Activated CD4-positive, alpha-beta memory T cell treated with anti-CD3 and anti-CD28 coated beads for 36 hours (primary cell): Measurements from ENCODE around the gene C1orf174. TPM values are rescaled to one million over a fixed set of nuclear protein-coding genes. Genes with fewer than 3 reads are reported as not detected.

Source experiments
- CTCF ChIA-PET: fragments of 350-600 bp; sonication (Branson Sonifier 250); formaldehyde crosslinking; loops from one replicate; lab custom pipeline; 2021; ENCODE audit warnings: antibody characterized with exemption, inconsistent platforms; lab: Charles Lee
- POLR2A ChIA-PET: fragments of 350-600 bp; sonication (Branson Sonifier 250); formaldehyde crosslinking; loops from one replicate; lab custom pipeline; 2021; ENCODE audit warnings: antibody characterized with exemption; lab: Charles Lee
- DNase-seq: peaks from one replicate; pipeline ENCODE4 v3.0.0-alpha.2; 2020
- H3K27ac Mint-ChIP-seq: one replicate; pipeline ENCODE4 v1.8.0; 2021; ENCODE audit warnings: mixed read lengths
- H3K27me3 Mint-ChIP-seq: one replicate; pipeline ENCODE4 v1.8.0; 2021; ENCODE audit warnings: mixed read lengths
- H3K36me3 Mint-ChIP-seq: one replicate; pipeline ENCODE4 v1.8.0; 2021; ENCODE audit warnings: mixed read lengths
- H3K4me1 Mint-ChIP-seq: one replicate; pipeline ENCODE4 v1.8.0; 2021; ENCODE audit warnings: low read depth, mixed read lengths
- H3K4me3 Mint-ChIP-seq: one replicate; pipeline ENCODE4 v1.8.0; 2021; ENCODE audit warnings: mild to moderate bottlenecking, mixed read lengths
- H3K9me3 Mint-ChIP-seq: one replicate; pipeline ENCODE4 v1.8.0; 2021; ENCODE audit warnings: mixed read lengths
- intact Hi-C: fragments of 100-400 bp; cut with micrococcal nuclease; formaldehyde crosslinking; loops from one replicate; pipeline ENCODE4 v1.15.1; 2023
- total RNA-seq, 2 experiments: library from RNA; stranded (reverse); gene quantifications; one replicate each; pipeline ENCODE4 v1.2.3, GENCODE V29; 2021

Gene C1orf174
- total RNA-seq, 2 experiments from 2014 or later = 32.8 to 33.5 TPM

DNA sequence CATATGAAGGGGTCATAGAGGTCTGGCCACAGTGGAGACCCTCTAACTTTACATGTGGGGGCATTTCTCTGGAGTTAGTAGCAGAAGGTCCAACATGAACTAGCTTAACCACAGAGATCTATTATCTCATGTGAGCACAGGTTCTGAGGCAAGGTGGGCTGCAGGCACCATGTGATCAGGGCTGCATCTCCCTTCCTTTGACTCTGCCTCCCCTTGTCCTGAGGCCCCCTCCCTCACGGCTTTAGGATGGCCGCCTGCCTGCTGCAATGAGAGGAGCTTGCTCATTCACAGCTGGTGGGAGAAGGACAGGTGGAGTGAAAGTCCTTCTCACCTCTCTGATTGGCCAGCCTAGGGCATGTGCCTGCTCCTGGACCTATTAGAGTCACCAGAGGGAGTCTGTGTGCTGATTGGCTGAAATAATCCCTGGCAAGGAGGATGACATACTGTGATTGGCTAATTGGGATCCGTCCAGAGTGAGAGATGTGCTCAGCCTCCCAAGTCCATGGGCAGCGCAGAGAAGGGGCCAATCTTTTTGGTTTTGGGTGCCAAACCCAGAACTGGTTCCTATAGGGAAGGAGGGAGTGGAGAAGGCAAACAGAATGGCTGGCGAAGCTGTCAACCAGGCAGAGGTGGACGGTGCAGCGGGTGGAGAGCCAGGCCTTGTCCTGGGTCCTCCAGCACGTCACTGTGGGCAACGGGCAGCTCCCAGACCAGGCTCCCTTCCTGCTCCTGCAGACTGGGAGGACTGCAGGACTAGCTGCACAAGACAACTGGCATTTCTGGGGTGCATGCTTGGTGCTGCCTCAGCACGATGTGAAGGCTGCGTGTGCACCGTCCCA, 39.4 kb upstream of the C1orf174 start:
- peaks cover 18% of the 10 kb centered on the region for H3K27me3 Mint-ChIP-seq
- peaks cover 14% of the 10 kb centered on the region for H3K9me3 Mint-ChIP-seq
- ChIA-PET CTCF (no interaction called here), POLR2A (no interaction called here)
- DNase-seq = no peak
- H3K36me3 Mint-ChIP-seq = peaks cover 9% of the 10 kb centered on the region
- no peak overlapping the region for H3K27ac Mint-ChIP-seq
- intact Hi-C loops = no loop called here
- H3K4me3 Mint-ChIP-seq = no peak overlapping the region
- H3K4me1 Mint-ChIP-seq = no peaks in the 10 kb centered on the region

DNA sequence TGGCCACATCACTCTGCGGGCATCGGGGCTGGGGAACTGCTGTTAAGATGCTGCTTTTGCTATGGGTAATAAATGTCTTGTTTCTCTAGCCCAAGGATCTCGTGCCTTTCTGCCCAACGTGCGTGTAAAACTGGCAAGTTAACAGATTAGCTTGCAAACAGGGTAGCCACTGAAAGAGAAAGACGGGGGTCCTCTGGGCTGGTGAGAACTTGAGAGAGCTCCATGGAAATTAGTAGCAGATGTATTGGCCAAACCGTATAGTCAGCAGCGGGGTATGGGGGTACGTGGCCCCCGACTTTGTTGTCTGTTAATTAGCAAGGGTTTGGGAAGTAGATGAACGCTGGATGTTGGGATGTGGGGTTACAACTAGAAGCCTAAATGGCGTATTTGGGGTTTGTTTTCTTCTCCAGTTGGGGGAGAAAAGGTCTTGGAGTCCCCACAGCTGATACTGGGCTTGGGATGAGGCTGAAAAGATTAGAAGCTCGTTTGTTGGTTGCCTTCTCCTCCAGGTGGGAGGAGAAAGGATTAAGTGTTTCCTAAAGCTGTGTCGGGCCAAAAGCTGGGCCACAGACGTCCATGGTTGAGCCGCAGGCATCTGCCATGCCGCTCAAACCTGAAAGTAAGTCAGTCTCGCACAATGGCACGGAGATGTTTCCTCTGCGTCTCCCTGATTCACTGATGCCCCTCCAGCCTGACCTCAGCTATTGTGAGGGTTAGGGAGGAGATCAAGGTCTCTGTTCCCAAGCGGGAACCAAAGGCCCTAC, 32.3 kb upstream of the C1orf174 start:
- H3K27me3 Mint-ChIP-seq = peaks cover 11% of the 10 kb centered on the region
- peaks cover 4% of the 10 kb centered on the region for H3K36me3 Mint-ChIP-seq
- H3K4me3 Mint-ChIP-seq = no peak overlapping the region
- no peaks in the 10 kb centered on the region for H3K4me1 Mint-ChIP-seq
- POLR2A ChIA-PET = no interaction called here
- intact Hi-C loops = no loop called here
- DNase-seq = no peak
- CTCF ChIA-PET = no interaction called here
- peaks cover 13% of the 10 kb centered on the region for H3K9me3 Mint-ChIP-seq
- no peak overlapping the region for H3K27ac Mint-ChIP-seq

DNA sequence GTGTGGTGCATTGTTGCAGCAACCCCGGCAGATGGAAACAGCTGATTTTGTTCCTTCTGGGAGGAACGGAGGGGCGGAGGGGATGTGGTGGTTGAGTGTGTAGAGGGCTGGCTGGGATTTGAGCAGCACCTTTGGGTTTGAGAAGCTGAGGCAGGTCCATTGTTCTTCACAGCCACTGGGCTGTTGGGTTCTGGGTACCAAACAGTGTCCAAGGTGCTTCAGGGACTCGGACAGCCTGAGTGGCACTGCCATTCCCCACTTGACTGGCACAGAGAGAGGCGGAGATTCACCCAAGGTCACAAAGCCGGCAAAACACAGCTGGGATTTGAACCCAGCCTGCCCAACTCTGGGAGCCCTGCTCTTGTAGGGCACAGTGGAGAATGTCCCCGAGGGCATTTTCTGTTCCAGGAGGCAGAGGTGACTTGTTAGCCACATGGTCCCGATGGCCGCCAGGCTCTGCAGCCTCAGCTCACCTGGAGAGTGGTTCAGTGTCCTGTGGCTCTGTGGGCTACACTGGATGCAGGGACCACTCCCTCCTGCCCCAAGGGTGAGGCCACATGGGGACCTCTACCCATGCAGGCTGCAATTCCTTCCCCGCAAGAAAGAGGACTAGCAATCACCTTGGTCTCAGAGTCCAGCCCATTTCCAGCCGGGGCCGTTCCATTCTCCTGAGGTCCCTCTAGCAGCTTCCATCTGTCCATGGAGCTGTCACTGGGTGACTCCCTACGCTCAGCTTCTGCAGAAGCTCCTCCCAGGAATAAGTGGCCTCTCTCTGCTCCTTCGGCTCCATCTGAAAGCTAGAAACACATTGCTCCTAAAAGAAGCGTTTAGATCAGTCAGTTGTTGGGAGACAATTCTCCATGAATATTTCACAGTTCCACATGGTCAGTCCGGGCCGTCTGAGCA, 31.2 kb upstream of the C1orf174 start:
- H3K36me3 Mint-ChIP-seq = no peaks in the 10 kb centered on the region
- H3K27ac Mint-ChIP-seq = no peak overlapping the region
- POLR2A ChIA-PET = no interaction called here
- no peak for DNase-seq
- no peaks in the 10 kb centered on the region for H3K4me1 Mint-ChIP-seq
- H3K9me3 Mint-ChIP-seq = peaks cover 6% of the 10 kb centered on the region
- CTCF ChIA-PET = no interaction called here
- H3K27me3 Mint-ChIP-seq = peaks cover 12% of the 10 kb centered on the region
- H3K4me3 Mint-ChIP-seq = no peak overlapping the region
- intact Hi-C loops = no loop called here

DNA sequence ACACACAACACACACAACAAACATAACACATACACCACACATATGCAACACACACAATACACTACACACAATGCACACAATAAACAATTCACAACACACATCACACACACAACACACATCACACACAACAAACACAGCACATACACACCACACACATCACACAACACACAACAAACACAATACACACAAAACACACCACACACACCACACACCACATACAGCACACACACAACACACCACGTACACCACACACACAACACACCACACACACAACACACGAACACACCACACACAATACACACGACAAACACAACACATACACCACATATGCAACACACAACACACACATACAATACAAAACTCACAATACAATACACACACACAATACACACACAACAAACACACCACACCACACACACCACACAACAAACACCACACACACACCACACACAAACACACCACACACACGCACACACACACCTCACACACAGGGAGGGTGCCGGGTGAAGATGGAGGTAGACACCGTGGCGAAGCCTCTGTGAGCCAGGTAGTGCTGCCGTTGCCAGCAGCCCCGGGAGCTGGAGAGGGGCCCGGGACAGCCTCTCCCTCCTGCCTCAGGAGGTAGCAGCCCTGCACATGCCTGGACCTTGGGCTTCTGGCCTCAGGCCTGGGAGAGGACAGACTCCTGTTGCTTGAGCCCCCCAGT, 30.4 kb upstream of the C1orf174 start:
- DNase-seq = no peak
- intact Hi-C loops = no loop called here
- H3K4me3 Mint-ChIP-seq = no peak overlapping the region
- H3K4me1 Mint-ChIP-seq = no peaks in the 10 kb centered on the region
- H3K36me3 Mint-ChIP-seq = no peaks in the 10 kb centered on the region
- peaks cover 6% of the 10 kb centered on the region for H3K9me3 Mint-ChIP-seq
- H3K27ac Mint-ChIP-seq = no peak overlapping the region
- POLR2A ChIA-PET = no interaction called here
- CTCF ChIA-PET = no interaction called here
- H3K27me3 Mint-ChIP-seq = peaks cover 17% of the 10 kb centered on the region

DNA sequence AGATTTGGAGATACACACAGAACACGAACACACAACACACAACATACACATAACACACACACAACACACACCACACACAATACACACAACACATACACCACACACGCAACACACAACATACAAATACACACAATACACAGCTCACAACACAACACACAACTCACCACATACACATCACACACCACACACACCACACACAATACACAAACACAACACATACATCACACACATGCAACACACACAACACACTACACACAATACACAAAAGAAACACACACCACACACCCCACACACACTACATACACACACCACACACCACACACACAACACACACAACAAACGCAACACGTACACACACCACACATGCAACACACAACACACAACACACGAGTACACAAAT, 29.1 kb upstream of the C1orf174 start:
- H3K9me3 Mint-ChIP-seq = peaks cover 6% of the 10 kb centered on the region
- H3K27me3 Mint-ChIP-seq = peaks cover 8% of the 10 kb centered on the region
- no peak overlapping the region for H3K4me3 Mint-ChIP-seq
- H3K27ac Mint-ChIP-seq = no peak overlapping the region
- POLR2A ChIA-PET = no interaction called here
- CTCF ChIA-PET = no interaction called here
- no peaks in the 10 kb centered on the region for H3K36me3 Mint-ChIP-seq
- no peak for DNase-seq
- H3K4me1 Mint-ChIP-seq = no peaks in the 10 kb centered on the region
- intact Hi-C loops = no loop called here

DNA sequence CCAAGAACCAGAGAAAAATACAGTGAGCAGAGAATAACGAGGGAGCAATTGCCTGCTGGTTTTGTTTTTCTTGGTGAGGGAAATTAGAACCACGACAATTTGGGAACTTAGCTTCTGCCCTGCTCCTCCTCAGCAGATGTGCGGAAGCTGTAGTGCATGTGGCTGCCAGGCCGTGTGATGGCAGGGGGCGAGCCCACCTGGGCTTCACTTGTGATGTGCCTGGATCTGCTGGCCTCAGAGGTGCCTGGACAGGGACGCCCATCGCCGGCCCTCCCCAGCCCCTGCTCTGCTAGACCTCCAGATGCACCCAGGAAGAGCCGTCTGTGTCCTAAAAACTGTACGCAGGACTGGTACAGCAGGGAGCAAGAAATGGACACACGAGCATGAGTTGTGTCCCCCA, 28.5 kb upstream of the C1orf174 start:
- peaks cover 6% of the 10 kb centered on the region for H3K9me3 Mint-ChIP-seq
- intact Hi-C loops = no loop called here
- peaks cover 8% of the 10 kb centered on the region for H3K27me3 Mint-ChIP-seq
- no peak overlapping the region for H3K4me3 Mint-ChIP-seq
- ChIA-PET POLR2A (no interaction called here), CTCF (no interaction called here)
- no peak overlapping the region for H3K27ac Mint-ChIP-seq
- DNase-seq = no peak
- H3K36me3 Mint-ChIP-seq = no peaks in the 10 kb centered on the region
- no peaks in the 10 kb centered on the region for H3K4me1 Mint-ChIP-seq

DNA sequence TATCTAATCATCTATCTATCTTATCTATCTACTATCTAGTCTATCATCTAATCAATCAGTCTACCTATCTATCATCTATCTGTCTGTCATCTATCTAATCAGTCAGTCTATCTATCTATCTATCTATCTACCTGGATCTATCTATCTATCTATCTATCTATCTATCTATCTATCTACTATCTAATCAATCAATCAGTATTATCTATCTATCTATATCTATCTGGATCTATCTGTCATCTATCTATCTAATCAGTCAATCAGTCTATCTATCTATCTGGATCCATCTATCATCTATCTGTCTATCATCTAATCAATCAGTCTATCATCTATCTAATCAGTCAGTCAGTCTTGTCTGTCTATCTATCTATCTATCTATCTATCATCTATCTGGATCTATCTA, 26.9 kb upstream of the C1orf174 start:
- CTCF ChIA-PET = no interaction called here

DNA sequence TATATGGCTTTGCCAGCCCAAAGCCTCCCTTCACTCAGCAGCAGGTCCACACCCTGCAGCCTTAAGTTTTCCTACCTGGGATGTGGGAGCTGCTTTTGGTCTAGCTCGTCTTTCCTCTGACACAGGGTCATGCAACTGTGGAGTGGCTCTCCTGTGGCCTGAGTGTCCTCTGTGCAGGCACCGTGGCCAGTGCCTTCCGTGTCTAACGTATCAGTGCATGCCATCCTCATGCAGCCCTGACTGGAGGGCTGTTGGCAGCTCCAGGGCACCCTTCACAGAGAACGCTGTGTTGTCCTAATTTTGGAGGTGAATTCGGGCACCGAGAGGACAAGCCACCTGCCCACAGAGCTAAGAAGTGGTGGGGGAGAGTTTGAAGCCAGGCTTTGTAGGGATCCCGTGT, 25.7 kb upstream of the C1orf174 start:
- ChIA-PET POLR2A (no interaction called here), CTCF (interaction anchor here (0.6 kb wide), 1 partner anchor 27 kb away, joined by 3 read pairs; no protein-coding TSS in a partner anchor)
- Mint-ChIP-seq H3K9me3 (peaks cover 6% of the 10 kb centered on the region), H3K4me1 (peaks cover 7% of the 10 kb centered on the region), H3K27me3 (peaks cover 8% of the 10 kb centered on the region), H3K27ac (no peak overlapping the region), H3K36me3 (no peaks in the 10 kb centered on the region), H3K4me3 (no peak overlapping the region)
- no peak for DNase-seq
- intact Hi-C loops = no loop called here

More for the DNA sequence above, 26.9 kb upstream of the C1orf174 start:
- POLR2A ChIA-PET = no interaction called here
- intact Hi-C loops = no loop called here
- DNase-seq = no peak
- H3K36me3 Mint-ChIP-seq = no peaks in the 10 kb centered on the region
- H3K9me3 Mint-ChIP-seq = peaks cover 6% of the 10 kb centered on the region
- H3K27ac Mint-ChIP-seq = no peak overlapping the region
- peaks cover 7% of the 10 kb centered on the region for H3K4me1 Mint-ChIP-seq
- H3K4me3 Mint-ChIP-seq = no peak overlapping the region
- peaks cover 8% of the 10 kb centered on the region for H3K27me3 Mint-ChIP-seq

DNA sequence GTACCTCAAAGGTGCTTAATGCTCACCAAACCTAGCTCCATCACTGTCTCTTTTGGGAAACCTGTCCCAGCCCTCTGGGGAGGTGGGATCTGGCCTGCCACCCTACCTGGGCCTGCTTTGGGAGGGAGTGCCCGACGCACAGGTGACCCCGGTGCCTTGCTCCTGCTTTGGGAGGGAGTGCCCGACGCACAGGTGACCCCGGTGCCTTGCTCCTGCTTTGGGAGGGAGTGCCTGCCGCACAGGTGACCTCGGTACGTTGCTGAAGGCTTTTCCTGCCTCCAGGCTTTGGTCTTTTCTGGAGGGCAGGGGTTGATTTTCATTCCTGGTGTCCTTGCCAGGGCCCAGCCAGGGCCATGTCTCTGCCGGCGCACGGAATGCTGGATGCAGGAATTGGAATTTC, 25.2 kb upstream of the C1orf174 start:
- DNase-seq = no peak
- H3K9me3 Mint-ChIP-seq = peaks cover 3% of the 10 kb centered on the region
- H3K27me3 Mint-ChIP-seq = peaks cover 8% of the 10 kb centered on the region
- no peak overlapping the region for H3K4me3 Mint-ChIP-seq
- POLR2A ChIA-PET = no interaction called here
- peaks cover 7% of the 10 kb centered on the region for H3K4me1 Mint-ChIP-seq
- CTCF ChIA-PET = interaction anchor here (0.6 kb wide), 1 partner anchor 27 kb away, joined by 3 read pairs; no protein-coding TSS in a partner anchor
- H3K27ac Mint-ChIP-seq = no peak overlapping the region
- intact Hi-C loops = no loop called here
- H3K36me3 Mint-ChIP-seq = no peaks in the 10 kb centered on the region

DNA sequence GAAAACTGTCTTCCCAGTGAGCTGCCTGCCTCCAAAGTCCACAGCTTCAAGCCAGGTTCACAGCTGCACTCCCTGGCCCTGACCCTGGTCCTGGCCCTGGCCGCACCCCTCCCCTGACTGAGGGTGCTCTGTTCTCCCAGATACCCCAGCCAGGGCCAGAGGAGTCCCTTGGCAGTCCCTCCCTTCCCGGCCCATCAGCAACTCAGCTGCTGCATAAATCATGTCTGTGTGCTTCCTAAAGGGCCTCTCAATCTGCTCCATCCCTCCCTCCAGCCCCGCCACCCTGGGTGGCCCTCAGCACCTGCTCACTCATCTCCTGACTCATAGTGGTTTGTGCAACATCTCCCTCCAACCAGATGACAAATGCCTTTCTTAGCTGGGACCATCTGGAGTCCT, 24.8 kb upstream of the C1orf174 start:
- CTCF ChIA-PET = interaction anchor here (0.6 kb wide), 1 partner anchor 26 kb away, joined by 3 read pairs; no protein-coding TSS in a partner anchor

DNA sequence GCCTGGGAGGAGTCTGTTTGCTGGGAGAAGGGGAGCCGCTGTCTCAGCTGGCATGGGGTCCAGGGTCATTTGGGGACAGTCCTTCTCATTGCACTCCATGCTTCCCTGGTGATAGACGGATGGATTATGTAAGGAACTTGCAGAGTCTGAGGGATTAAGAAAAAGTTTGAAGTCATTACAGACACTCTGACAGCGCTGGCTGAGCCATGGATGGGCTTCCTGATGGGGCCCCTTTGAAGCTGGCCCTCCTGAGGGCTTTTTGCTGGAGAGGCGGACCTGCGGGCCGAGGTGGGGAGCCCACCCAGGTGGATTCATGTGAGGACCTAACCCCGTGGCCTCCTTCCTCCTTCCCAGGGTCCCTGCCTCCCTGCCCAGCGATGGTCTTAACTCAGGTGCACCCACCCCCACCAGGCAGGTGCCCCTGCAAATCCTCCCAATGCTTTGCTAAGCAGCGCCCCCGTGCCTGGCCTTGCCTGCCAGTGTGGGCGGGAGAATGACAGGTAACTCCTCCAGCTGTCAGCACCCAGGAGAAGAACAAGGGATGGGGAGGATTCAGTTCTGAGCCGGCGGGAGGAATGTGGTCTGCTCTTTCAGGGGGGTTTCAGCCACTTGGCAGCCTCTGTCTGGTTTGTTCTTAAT, 24.2 kb upstream of the C1orf174 start:
- intact Hi-C loops = no loop called here
- H3K4me3 Mint-ChIP-seq = no peak overlapping the region
- H3K9me3 Mint-ChIP-seq = no peaks in the 10 kb centered on the region
- no peaks in the 10 kb centered on the region for H3K36me3 Mint-ChIP-seq
- no peak for DNase-seq
- ChIA-PET POLR2A (no interaction called here), CTCF (no interaction called here)
- no peak overlapping the region for H3K27ac Mint-ChIP-seq
- peaks cover 8% of the 10 kb centered on the region for H3K27me3 Mint-ChIP-seq
- peaks cover 7% of the 10 kb centered on the region for H3K4me1 Mint-ChIP-seq

More for the DNA sequence above, 24.8 kb upstream of the C1orf174 start:
- intact Hi-C loops = no loop called here
- Mint-ChIP-seq H3K36me3 (no peaks in the 10 kb centered on the region), H3K9me3 (no peaks in the 10 kb centered on the region), H3K4me3 (no peak overlapping the region), H3K27ac (no peak overlapping the region), H3K4me1 (peaks cover 7% of the 10 kb centered on the region), H3K27me3 (peaks cover 8% of the 10 kb centered on the region)
- no peak for DNase-seq
- POLR2A ChIA-PET = no interaction called here
